Suprapubic skin (tissue), 4 donors: ENCODE data around the gene ATM. TPM values are rescaled to one million over a fixed set of nuclear protein-coding genes. Genes with fewer than 3 reads are reported as not detected.

Experiments used
- DNase-seq, 2 donors: peaks; one replicate each; pipeline ENCODE4 v3.0.0-alpha.2; 2019; ENCODE audit warnings: low spot score in 2 of 2
- H3K27ac ChIP-seq: fragments of 200-600 bp; sonication (generic); one replicate; pipeline ENCODE4 v1.5.1; 2019
- H3K27me3 ChIP-seq: fragments of 200-600 bp; sonication (generic); one replicate; pipeline ENCODE4 v1.5.1; 2019
- H3K36me3 ChIP-seq: fragments of 200-600 bp; sonication (generic); one replicate; pipeline ENCODE4 v1.5.1; 2019
- H3K4me1 ChIP-seq: fragments of 200-600 bp; sonication (generic); one replicate; pipeline ENCODE4 v1.5.1; 2019
- H3K4me3 ChIP-seq: fragments of 200-600 bp; sonication (generic); one replicate; pipeline ENCODE4 v1.5.1; 2019; ENCODE audit warnings: mild to moderate bottlenecking
- H3K9me3 ChIP-seq: fragments of 200-600 bp; sonication (generic); one replicate; pipeline ENCODE4 v1.5.1; 2019
- EP300 ChIP-seq: sonication (generic); formaldehyde crosslinking; IDR thresholded peaks from one replicate; pipeline ENCODE4 v1.6.1; 2017; ENCODE audit warnings: antibody characterized with exemption
- POLR2A ChIP-seq, 2 donors: fragments of 450-650 bp; IDR thresholded peaks; one replicate each; pipeline ENCODE4 v1.6.1; 2017; ENCODE audit warnings: antibody characterized with exemption in 2 of 2, mild to moderate bottlenecking in 2 of 2, moderate library complexity in 2 of 2
- POLR2AphosphoS5 ChIP-seq, 3 donors: sonication (generic); formaldehyde crosslinking; IDR thresholded peaks; one replicate each; pipeline ENCODE4 v1.6.1; 2017; ENCODE audit warnings: antibody characterized with exemption in 3 of 3
- WGBS: methylation state at CpG from one replicate; pipeline ENCODE4 v1.1.5; 2018; 5-methylcytosine and 5-hydroxymethylcytosine counted together
- total RNA-seq, 4 donors: library from RNA; depleted of rRNA; stranded (reverse); fragments of >200 nt; gene quantifications; one replicate each; pipeline ENCODE4 v1.1.0, GENCODE V29; 2016
- TF ChIP-seq, protein P1 (sequence below), 2 donors: fragments of 200-600 bp in 1 of 2; fragments of 450-650 bp in 1 of 2; sonication (generic) in 1 of 2; IDR thresholded peaks; one replicate each; pipeline ENCODE4 v1.5.1; 2016 to 2019; ENCODE audit warnings: antibody characterized with exemption in 2 of 2, mild to moderate bottlenecking in 1 of 2, moderate library complexity in 1 of 2

The ATM gene
- total RNA-seq, 4 donors from 2014 or later = 17.5 to 76.4 (median 34.2) TPM

DNA sequence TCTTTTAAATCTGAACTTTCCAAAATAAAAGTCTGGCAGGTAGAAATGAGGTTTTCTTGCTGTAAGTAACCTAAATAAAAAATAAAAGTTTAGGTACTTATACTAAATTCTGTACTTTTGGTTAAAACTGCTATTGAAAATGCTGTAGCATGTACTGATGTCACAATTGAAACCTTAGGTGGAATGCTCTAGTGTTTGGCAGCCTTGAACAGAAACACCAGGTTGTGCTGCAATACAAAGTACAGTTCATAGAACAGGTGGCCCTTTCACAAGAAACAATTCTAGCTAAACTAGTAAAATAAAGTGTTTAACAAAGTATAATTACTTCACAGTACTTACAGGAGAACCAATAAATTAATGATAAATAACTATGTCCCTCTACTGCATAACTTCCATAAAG, 25.5 kb upstream of the ATM start:
- no peak overlapping the region for H3K4me3 ChIP-seq
- H3K27ac ChIP-seq = no peak overlapping the region
- no peaks in the 10 kb centered on the region for H3K27me3 ChIP-seq
- DNase-seq = no peak
- TF ChIP-seq, protein P1, sequence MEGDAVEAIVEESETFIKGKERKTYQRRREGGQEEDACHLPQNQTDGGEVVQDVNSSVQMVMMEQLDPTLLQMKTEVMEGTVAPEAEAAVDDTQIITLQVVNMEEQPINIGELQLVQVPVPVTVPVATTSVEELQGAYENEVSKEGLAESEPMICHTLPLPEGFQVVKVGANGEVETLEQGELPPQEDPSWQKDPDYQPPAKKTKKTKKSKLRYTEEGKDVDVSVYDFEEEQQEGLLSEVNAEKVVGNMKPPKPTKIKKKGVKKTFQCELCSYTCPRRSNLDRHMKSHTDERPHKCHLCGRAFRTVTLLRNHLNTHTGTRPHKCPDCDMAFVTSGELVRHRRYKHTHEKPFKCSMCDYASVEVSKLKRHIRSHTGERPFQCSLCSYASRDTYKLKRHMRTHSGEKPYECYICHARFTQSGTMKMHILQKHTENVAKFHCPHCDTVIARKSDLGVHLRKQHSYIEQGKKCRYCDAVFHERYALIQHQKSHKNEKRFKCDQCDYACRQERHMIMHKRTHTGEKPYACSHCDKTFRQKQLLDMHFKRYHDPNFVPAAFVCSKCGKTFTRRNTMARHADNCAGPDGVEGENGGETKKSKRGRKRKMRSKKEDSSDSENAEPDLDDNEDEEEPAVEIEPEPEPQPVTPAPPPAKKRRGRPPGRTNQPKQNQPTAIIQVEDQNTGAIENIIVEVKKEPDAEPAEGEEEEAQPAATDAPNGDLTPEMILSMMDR (IDR thresholded peaks at IDR 0.05) = no peak
- TF ChIP-seq POLR2A (IDR thresholded peaks at IDR 0.05) = no peak
- peaks cover 4% of the 10 kb centered on the region for H3K4me1 ChIP-seq
- H3K36me3 ChIP-seq = peaks cover 28% of the 10 kb centered on the region
- H3K9me3 ChIP-seq = no peaks in the 10 kb centered on the region

DNA sequence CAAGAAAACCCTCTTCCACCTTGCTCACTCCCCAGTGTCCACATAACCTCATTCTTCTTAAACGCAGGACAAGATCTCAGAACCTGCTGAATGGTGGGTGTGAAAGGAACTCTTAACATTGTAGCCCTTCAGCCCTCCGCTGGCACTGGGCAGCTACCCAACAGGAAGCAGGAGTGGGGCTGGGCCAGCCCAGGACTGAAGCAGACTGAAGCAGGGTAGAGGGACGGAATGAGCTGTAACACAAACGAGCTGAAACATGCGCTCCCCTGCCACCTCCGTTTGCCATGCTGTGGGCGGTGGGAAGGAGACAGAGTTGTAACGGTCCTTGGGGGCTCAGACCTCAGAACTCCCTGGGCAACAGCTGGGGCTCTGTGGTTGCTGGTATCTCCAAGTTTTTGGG, 24.0 kb upstream of the ATM start:
- H3K4me1 ChIP-seq = peaks cover 4% of the 10 kb centered on the region
- H3K4me3 ChIP-seq = no peak overlapping the region
- TF ChIP-seq EP300 (no peak), POLR2A (IDR thresholded peaks at IDR 0.05) (no peak), POLR2AphosphoS5 (IDR thresholded peaks at IDR 0.05) (no peak)
- TF ChIP-seq, protein P1 (IDR thresholded peaks at IDR 0.05) = no peak
- no peak overlapping the region for H3K27ac ChIP-seq
- peaks cover 23% of the 10 kb centered on the region for H3K36me3 ChIP-seq
- H3K9me3 ChIP-seq = no peaks in the 10 kb centered on the region
- H3K27me3 ChIP-seq = no peaks in the 10 kb centered on the region
- no peak for DNase-seq
- WGBS = 80% methylated on average over 8 of the region's 8 CpGs

DNA sequence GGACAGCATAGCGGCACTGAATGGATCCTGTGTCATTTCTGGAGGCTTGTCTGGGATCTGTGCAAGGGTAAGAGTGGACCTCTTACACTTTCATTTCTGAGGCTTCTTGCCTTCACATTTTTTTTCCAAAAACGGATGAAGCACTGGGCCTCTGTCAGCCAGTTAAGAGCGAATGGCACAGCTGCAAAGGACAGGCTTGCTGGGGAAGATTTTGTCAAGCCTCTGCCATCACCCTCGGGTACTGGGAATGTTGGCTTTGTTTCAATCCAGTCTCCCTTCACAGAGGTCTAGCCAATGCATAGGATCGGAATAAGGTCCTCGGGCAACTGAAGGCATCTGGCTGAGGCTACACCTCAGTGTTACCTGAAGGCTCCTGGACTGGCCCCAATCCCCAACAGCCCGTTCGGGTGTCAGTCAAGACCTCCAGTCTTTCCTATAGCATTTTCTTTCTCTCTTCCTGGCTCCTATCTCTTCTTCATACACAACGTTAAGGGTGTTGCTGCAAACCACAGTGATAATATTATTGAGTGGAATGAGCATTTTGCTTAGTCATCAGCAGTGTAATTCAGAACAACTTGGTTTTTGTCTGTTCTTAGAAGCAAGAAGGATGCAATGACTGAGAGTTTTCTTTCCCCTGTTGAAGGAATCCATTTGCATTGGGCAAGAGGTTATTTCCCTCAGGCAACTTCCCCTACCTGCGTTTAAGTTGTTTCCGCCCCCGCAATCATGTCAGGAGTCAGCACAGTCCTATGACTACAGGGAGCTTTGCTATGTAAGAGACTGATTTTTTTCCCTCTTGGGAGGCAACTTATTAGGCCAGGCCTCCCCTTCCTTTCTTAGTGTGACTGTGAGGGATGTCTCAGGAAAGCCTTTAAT, 23.2 kb upstream of the ATM start:
- Histone ChIP-seq H3K27me3 (no peaks in the 10 kb centered on the region), H3K4me1 (peaks cover 4% of the 10 kb centered on the region), H3K4me3 (no peak overlapping the region), H3K9me3 (no peaks in the 10 kb centered on the region), H3K27ac (no peak overlapping the region), H3K36me3 (peaks cover 26% of the 10 kb centered on the region)
- DNase-seq = no peak
- WGBS = 66% methylated on average over 12 of the region's 12 CpGs
- TF ChIP-seq EP300 = no peak
- TF ChIP-seq POLR2A (IDR thresholded peaks at IDR 0.05) = no peak
- TF ChIP-seq, protein P1 (IDR thresholded peaks at IDR 0.05) = no peak
- no peak for TF ChIP-seq POLR2AphosphoS5 (IDR thresholded peaks at IDR 0.05)

DNA sequence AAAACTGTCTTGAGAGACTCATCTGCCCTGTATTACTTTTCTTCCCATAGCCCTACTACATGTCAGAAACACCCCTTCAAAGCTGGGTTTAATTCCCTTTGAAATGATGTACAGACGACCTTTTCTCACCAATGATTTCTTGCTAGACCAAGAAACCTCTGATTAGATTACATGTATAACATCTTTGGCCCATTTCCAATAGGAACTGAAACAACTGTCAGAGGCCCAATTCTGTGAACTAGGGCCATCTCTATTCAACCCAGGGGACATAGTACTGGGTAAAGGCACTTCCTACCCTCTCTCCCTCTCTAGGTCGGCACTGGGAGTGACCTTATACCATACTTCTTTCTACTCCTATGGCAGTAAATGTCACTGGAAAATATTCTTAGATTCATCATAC, 19.8 kb upstream of the ATM start:
- 77% methylated on average over 2 of the region's 2 CpGs for WGBS
- TF ChIP-seq, protein P1 (IDR thresholded peaks at IDR 0.05) = no peak
- TF ChIP-seq EP300 (no peak), POLR2A (IDR thresholded peaks at IDR 0.05) (no peak), POLR2AphosphoS5 (IDR thresholded peaks at IDR 0.05) (no peak)

DNA sequence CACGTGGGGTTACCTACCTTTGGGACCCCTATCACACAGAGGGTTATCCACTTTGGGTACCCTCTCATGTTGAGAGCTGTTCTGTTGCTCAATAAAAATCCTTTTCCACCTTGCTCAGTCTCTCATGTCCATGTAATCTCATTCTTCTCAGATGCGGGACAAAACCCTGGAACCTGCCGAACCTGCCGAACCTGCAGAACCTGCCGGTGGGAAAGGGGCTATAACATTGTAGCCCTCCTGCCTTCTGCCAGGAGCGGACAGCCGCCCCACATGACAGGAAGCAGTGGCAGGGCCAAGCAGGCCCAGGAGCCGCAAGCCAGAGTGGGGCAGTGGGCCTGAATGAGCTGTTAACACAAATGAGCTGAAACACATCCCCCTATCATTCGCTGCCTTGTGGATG, 18.5 kb upstream of the ATM start:
- WGBS = 92% methylated on average over 9 of the region's 9 CpGs

More for the DNA sequence above, 19.8 kb upstream of the ATM start:
- Histone ChIP-seq H3K27me3 (no peaks in the 10 kb centered on the region), H3K27ac (no peak overlapping the region), H3K9me3 (no peaks in the 10 kb centered on the region), H3K36me3 (peaks cover 32% of the 10 kb centered on the region), H3K4me1 (peaks cover 4% of the 10 kb centered on the region), H3K4me3 (no peak overlapping the region)
- no peak for DNase-seq

More for the DNA sequence above, 18.5 kb upstream of the ATM start:
- Histone ChIP-seq H3K27ac (no peak overlapping the region), H3K27me3 (no peaks in the 10 kb centered on the region), H3K4me1 (no peaks in the 10 kb centered on the region), H3K36me3 (peaks cover 41% of the 10 kb centered on the region), H3K4me3 (no peak overlapping the region), H3K9me3 (no peaks in the 10 kb centered on the region)
- DNase-seq = no peak
- TF ChIP-seq POLR2A (IDR thresholded peaks at IDR 0.05) = no peak
- TF ChIP-seq POLR2AphosphoS5 (IDR thresholded peaks at IDR 0.05) = no peak
- no peak for TF ChIP-seq EP300
- TF ChIP-seq, protein P1 (IDR thresholded peaks at IDR 0.05) = no peak
